Globus pallidus (tissue), 1 donor: ENCODE results near the gene HINT1.

Source experiments
- DNase-seq: peaks from one replicate; pipeline ENCODE4 v3.0.0-alpha.2; 2015; ENCODE audit warnings: low spot score

The HINT1 gene

DNA sequence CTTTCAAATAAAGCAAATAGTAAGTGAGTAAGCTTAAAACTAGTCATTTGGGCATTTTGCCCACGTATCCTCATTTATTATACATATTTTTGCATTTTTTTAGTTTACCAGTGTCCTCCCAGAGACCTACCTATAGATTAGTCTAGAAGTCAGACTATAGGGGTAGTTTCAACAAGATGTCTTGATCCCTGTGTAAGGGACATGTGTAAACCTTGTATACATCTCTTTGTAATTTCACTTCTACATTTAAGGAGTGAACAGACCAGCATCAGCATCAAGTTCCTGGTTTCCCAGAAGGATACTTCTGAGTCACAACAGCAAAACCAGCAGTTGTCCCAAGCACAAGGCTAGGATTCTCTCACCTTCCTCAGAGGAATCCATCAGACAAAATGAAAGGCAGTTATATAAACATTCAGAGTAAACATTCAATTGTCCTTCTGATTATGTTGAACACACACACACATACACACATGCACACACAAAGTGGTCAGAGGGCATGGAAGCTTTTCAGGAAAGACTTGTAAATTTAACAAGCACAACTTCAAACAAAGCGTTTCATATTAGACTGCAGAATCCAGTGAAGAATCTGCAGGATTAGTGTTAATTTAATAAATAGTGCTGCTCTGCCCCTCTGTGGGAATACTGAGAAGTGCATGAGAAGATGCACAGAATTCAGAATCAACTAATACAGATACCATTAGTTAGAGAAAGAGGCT is 55.4 kb downstream of the HINT1 start:
- peak; percentile 74 for DNase-seq
